ENCODE results near the gene AP1M1. TPM values are rescaled to one million over a fixed set of nuclear protein-coding genes. Genes with fewer than 3 reads are reported as not detected.

AP1M1 gene
- total RNA-seq, 2 donors from 2014 or later = 77.5 to 121 TPM

GRCh38 chr19:16263141-16263761 is 65.5 kb downstream of the AP1M1 start:
- no peaks in the 10 kb centered on the region for H3K27me3 ChIP-seq (replicated peaks; ENCODE audit: insufficient read depth)
- peaks cover 8 to 19% of the 10 kb centered on the region in 2 donors for H3K4me1 ChIP-seq (ENCODE audit: control insufficient read depth in 1 of 2, low read depth in 2 of 2)
- no peaks in the 10 kb centered on the region for H3K9me3 ChIP-seq
- DNase-seq (ENCODE audit: low spot score) = no peak
- H3K27ac ChIP-seq = no peak overlapping the region
- no peak for ATAC-seq (ENCODE audit: insufficient number of reproducible peaks, low FRiP score, low read depth)
- H3K4me3 ChIP-seq = no peak overlapping the region
- H3K36me3 ChIP-seq = no peaks in the 10 kb centered on the region
- TF ChIP-seq CTCF (IDR thresholded peaks at IDR 0.05) = no peak

- TF ChIP-seq CTCF (IDR thresholded peaks at IDR 0.05) = no peak
- Histone ChIP-seq H3K27me3 (replicated peaks; ENCODE audit: insufficient read depth) (no peaks in the 10 kb centered on the region), H3K27ac (no peak overlapping the region), H3K4me1 (ENCODE audit: control insufficient read depth in 1 of 2, low read depth in 2 of 2) (no peaks in the 10 kb centered on the region), H3K36me3 (no peaks in the 10 kb centered on the region), H3K4me3 (no peak overlapping the region), H3K9me3 (no peaks in the 10 kb centered on the region)
- DNase-seq (ENCODE audit: low spot score) = no peak
- ATAC-seq (ENCODE audit: insufficient number of reproducible peaks, low FRiP score, low read depth) = no peak
Observed at GRCh38 chr19:16265205-16265604, 67.5 kb downstream of the AP1M1 start.

GRCh38 chr19:16265890-16266585 is 68.3 kb downstream of the AP1M1 start:
- Histone ChIP-seq H3K27ac (no peak overlapping the region), H3K36me3 (no peaks in the 10 kb centered on the region), H3K9me3 (no peaks in the 10 kb centered on the region), H3K4me3 (no peak overlapping the region), H3K27me3 (replicated peaks; ENCODE audit: insufficient read depth) (no peaks in the 10 kb centered on the region), H3K4me1 (ENCODE audit: control insufficient read depth in 1 of 2, low read depth in 2 of 2) (no peaks in the 10 kb centered on the region)
- ATAC-seq (ENCODE audit: insufficient number of reproducible peaks, low FRiP score, low read depth) (no peak), DNase-seq (ENCODE audit: low spot score) (no peak)
- no peak for TF ChIP-seq CTCF (IDR thresholded peaks at IDR 0.05)

GRCh38 chr19:16266586-16266942 is 68.9 kb downstream of the AP1M1 start:
- DNase-seq (ENCODE audit: low spot score) = no peak
- no peak for ATAC-seq (ENCODE audit: insufficient number of reproducible peaks, low FRiP score, low read depth)

More at GRCh38 chr19:16266586-16266942, 68.9 kb downstream of the AP1M1 start:
- TF ChIP-seq CTCF (IDR thresholded peaks at IDR 0.05) = no peak
- Histone ChIP-seq H3K27me3 (replicated peaks; ENCODE audit: insufficient read depth) (no peaks in the 10 kb centered on the region), H3K36me3 (no peaks in the 10 kb centered on the region), H3K4me1 (ENCODE audit: control insufficient read depth in 1 of 2, low read depth in 2 of 2) (no peaks in the 10 kb centered on the region), H3K4me3 (no peak overlapping the region), H3K27ac (no peak overlapping the region), H3K9me3 (no peaks in the 10 kb centered on the region)

Measured in thoracic aorta (tissue), 2 donors.